ENCODE data around the gene IFNGR1. TPM values are rescaled to one million over a fixed set of nuclear protein-coding genes. Genes with fewer than 3 reads are reported as not detected.
A peak's percentile ranks its signal among the peaks of the same experiment; 100 is the strongest.
"Not testable (repeated sequence)": the region's sequence is repeated elsewhere in the genome, so short reads cannot be mapped to it uniquely, and the experiment has no call there.

IFNGR1 gene
- 27.3 and 28.1 TPM in 2 replicates for total RNA-seq (2014; rRNA removed; shearing (Covaris generic))

- Histone ChIP-seq H3K36me3 (no peaks in the 10 kb centered on the region), H3K4me1 (peaks cover 5% of the 10 kb centered on the region; the same call in 1 of the 2 replicates), H3K27ac (peak within 1 kb of the TSS; percentile 61), H3K9me3 (replicated peaks) (no peaks in the 10 kb centered on the region), H3K4me3 (peak within 1 kb of the TSS; percentile 77), H3K27me3 (no peaks in the 10 kb centered on the region)
- peak; percentile 91 to 94 for DNase-seq
Measured at GRCh38 chr6:137218917-137219663, at the start of gene IFNGR1. TSS of gene IFNGR1 (minus strand) at chr6:137219385. CDS start at chr6:137219327, 58 bp downstream.

- Histone ChIP-seq H3K9me3 (replicated peaks) (no peaks in the 10 kb centered on the region), H3K36me3 (no peaks in the 10 kb centered on the region), H3K4me1 (no peaks in the 10 kb centered on the region), H3K27ac (no peak overlapping the region), H3K4me3 (no peak overlapping the region), H3K27me3 (no peaks in the 10 kb centered on the region)
- no peak for DNase-seq
Measured at GRCh38 chr6:137268911-137269310, 49.7 kb upstream of the IFNGR1 start.

DNA sequence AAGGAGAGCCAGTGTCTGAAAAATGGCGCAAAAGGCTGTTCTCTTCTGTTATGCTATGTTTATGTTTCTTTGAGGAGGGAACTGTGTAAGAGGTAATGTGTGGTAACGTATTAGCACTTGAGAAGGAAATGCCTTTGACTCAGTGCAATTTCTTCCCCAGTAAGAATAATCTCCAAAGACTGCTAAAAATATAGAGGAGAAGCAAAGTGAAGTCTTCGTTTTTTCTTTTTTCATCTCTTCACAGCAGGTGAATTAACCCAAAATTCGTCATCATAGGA, 47.1 kb upstream of the IFNGR1 start:
- Histone ChIP-seq H3K36me3 (no peaks in the 10 kb centered on the region), H3K4me3 (no peak overlapping the region), H3K27me3 (no peaks in the 10 kb centered on the region), H3K9me3 (replicated peaks) (no peaks in the 10 kb centered on the region), H3K4me1 (no peaks in the 10 kb centered on the region), H3K27ac (no peak overlapping the region)
- no peak for DNase-seq

- H3K4me1 ChIP-seq: no peaks in the 10 kb centered on the region
- H3K27me3 ChIP-seq: no peaks in the 10 kb centered on the region
- no peaks in the 10 kb centered on the region for H3K9me3 ChIP-seq (replicated peaks)
- no peak overlapping the region for H3K4me3 ChIP-seq
- no peaks in the 10 kb centered on the region for H3K36me3 ChIP-seq
- peak in 1 of 2 experiments; percentile 21 for DNase-seq
- no peak overlapping the region for H3K27ac ChIP-seq
Measured at GRCh38 chr6:137265561-137266308, 46.5 kb upstream of the IFNGR1 start.

DNA sequence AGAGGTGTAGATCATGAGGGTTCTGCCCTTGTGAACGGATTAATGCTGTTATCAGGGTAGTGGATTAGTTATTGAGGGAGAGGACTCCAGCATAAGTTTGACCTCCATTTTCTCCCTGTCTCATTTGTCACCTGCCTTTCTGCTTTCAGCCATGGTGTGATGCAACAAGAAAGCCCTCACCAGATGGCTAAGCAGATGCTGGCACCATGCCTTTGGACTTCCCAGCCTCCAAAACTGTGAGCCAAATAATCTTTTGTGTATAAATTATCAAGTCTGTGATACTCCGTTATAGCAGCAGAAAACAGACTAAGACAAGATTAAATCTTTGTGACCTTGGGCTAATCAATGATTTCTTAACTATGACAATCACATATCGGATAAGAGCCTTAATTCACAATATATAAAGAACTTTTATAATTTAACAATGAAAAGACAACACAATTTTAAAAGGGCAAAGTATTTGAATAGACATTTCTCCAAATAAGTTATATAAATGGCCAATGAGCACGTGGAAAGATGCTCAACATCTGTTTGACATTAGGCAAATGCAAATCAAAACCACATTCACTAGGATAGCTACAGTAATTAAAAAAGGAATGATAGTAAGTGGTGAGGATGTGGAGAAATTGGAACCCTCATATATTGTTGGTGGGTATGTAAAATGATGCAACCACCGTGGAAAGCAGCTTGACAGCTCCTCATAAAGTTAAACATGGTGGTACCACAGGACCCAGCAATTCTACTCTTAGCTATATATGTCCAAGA, 45.3 kb upstream of the IFNGR1 start:
- Histone ChIP-seq H3K27ac (no peak overlapping the region), H3K4me3 (no peak overlapping the region), H3K9me3 (replicated peaks) (no peaks in the 10 kb centered on the region), H3K27me3 (no peaks in the 10 kb centered on the region), H3K4me1 (no peaks in the 10 kb centered on the region), H3K36me3 (no peaks in the 10 kb centered on the region)
- DNase-seq: no peak

GRCh38 chr6:137261761-137262160, 42.6 kb upstream of the IFNGR1 start:
- no peak overlapping the region for H3K27ac ChIP-seq
- no peak overlapping the region for H3K4me3 ChIP-seq
- no peaks in the 10 kb centered on the region for H3K4me1 ChIP-seq
- no peaks in the 10 kb centered on the region for H3K36me3 ChIP-seq
- DNase-seq: no peak
- H3K9me3 ChIP-seq (replicated peaks): no peaks in the 10 kb centered on the region; the same call in 1 of the 2 replicates
- no peaks in the 10 kb centered on the region for H3K27me3 ChIP-seq

GRCh38 chr6:137261361-137261760, 42.2 kb upstream of the IFNGR1 start:
- Histone ChIP-seq H3K4me1 (no peaks in the 10 kb centered on the region), H3K9me3 (replicated peaks) (no peaks in the 10 kb centered on the region; the same call in 1 of the 2 replicates), H3K36me3 (no peaks in the 10 kb centered on the region), H3K4me3 (no peak overlapping the region), H3K27ac (no peak overlapping the region), H3K27me3 (no peaks in the 10 kb centered on the region)
- no peak for DNase-seq

DNA sequence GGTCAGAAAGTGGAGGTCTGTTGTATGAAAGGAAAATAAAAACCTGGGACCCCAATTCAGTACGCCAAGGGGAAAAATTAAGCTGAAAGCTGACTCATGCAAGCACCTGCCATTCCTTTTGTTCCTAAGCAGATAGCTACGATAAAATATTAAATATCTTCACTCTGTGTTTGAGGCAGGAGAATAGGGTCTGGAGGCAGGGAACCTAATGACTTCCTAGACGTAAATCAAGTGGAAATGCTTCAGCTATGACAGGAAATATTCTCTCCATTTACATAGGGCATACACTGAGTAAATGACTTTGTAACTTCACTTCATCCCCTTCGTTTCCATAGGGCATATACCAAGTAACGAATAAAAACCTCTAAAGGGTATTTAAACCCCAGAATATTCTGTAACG, 41.0 kb upstream of the IFNGR1 start:
- H3K36me3 ChIP-seq: no peaks in the 10 kb centered on the region
- no peaks in the 10 kb centered on the region; the same call in 1 of the 2 replicates for H3K9me3 ChIP-seq (replicated peaks)
- no peaks in the 10 kb centered on the region for H3K4me1 ChIP-seq

GRCh38 chr6:137259349-137259748, 40.2 kb upstream of the IFNGR1 start:
- no peak for DNase-seq
- H3K27me3 ChIP-seq: no peaks in the 10 kb centered on the region
- no peaks in the 10 kb centered on the region; the same call in 1 of the 2 replicates for H3K9me3 ChIP-seq (replicated peaks)
- no peak overlapping the region for H3K4me3 ChIP-seq
- H3K27ac ChIP-seq: no peak overlapping the region
- no peaks in the 10 kb centered on the region for H3K4me1 ChIP-seq
- no peaks in the 10 kb centered on the region for H3K36me3 ChIP-seq

More for the DNA sequence above, 41.0 kb upstream of the IFNGR1 start:
- H3K27me3 ChIP-seq: no peaks in the 10 kb centered on the region
- no peak overlapping the region for H3K4me3 ChIP-seq
- no peak overlapping the region for H3K27ac ChIP-seq
- DNase-seq: no peak

DNA sequence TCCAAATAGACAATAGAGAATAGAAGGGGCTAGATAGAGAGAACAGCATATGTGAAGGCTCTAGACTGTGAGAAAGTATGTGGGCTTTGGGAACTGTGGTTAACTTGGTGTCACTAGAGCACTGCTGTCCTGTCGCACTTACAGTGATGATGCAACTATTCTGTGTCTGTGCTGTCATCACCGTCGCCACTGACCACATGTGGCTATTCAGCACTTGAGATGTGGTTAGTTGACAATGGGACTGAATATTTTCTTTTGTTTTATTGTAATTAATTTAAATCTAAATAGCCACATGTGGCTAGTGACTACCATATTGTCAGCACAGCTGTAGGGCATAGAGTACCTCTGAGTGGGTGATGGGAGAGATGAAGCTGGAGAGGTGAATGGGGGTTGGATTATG, 39.0 kb upstream of the IFNGR1 start:
- no peak overlapping the region for H3K27ac ChIP-seq
- DNase-seq: no peak

DNA sequence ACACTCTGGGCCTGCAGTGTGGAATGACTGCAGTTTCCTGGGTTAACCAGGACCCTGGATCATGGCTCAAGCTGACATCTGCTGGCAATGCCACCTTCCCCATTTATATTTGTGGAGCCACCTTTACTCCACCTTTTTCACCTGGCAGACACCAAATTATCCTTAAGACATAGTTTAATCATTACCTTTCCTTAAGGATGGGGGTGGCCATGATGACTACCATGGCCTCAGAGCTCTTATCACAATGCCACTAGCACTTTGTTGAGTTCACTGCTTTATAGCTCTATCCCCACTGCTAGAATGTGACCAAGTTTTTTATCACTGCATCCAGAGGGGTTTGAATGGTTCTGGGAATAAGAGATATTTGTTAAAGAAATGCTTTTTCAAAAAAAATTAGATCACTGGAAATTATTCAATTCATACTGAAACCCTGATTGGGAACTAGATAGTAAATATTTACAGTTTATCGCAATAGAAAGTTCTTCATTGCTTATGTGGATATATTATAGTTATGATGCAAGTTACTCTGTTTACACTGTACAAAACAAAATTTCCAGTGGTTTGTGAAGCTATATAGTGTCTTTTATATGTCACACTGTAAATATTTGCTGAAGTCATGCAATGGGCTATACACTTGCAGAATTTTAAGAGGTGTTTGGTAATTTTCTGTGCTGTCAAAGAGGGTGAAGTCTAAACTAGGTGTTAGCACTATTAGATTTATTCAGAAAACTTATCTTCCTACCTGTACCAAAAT, 37.3 kb upstream of the IFNGR1 start:
- H3K27me3 ChIP-seq: no peaks in the 10 kb centered on the region
- H3K27ac ChIP-seq: no peak overlapping the region
- no peak overlapping the region for H3K4me3 ChIP-seq
- H3K4me1 ChIP-seq: no peaks in the 10 kb centered on the region
- no peak for DNase-seq
- H3K9me3 ChIP-seq (replicated peaks): no peaks in the 10 kb centered on the region; the same call in 1 of the 2 replicates
- H3K36me3 ChIP-seq: no peaks in the 10 kb centered on the region

More for the DNA sequence above, 39.0 kb upstream of the IFNGR1 start:
- H3K4me1 ChIP-seq: no peaks in the 10 kb centered on the region
- H3K27me3 ChIP-seq: no peaks in the 10 kb centered on the region
- H3K4me3 ChIP-seq: no peak overlapping the region
- H3K9me3 ChIP-seq (replicated peaks): no peaks in the 10 kb centered on the region; the same call in 1 of the 2 replicates
- no peaks in the 10 kb centered on the region for H3K36me3 ChIP-seq

DNA sequence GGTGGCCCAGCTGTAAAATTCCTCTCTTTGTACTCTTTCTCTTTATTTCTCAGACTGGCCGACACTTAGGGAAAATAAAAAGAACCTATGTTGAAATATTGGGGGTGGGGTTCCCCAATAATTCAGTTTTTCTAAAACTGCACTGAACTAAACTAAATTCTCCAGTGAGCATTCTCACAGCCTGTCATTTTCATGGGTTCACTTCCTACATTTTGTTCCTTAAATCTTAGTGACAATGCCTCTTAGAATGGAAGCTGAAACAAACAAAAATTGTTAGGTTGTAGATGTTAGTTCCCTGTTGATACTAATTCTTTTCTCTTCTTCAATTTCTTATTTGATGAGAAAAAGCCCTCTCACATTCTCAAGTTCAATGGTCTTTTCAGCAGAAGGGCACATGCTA, 35.8 kb upstream of the IFNGR1 start:
- DNase-seq: no peak
- no peak overlapping the region for H3K27ac ChIP-seq
- H3K4me3 ChIP-seq: no peak overlapping the region
- no peaks in the 10 kb centered on the region for H3K36me3 ChIP-seq
- H3K9me3 ChIP-seq (replicated peaks): no peaks in the 10 kb centered on the region; the same call in 1 of the 2 replicates
- no peaks in the 10 kb centered on the region for H3K4me1 ChIP-seq
- H3K27me3 ChIP-seq: no peaks in the 10 kb centered on the region

DNA sequence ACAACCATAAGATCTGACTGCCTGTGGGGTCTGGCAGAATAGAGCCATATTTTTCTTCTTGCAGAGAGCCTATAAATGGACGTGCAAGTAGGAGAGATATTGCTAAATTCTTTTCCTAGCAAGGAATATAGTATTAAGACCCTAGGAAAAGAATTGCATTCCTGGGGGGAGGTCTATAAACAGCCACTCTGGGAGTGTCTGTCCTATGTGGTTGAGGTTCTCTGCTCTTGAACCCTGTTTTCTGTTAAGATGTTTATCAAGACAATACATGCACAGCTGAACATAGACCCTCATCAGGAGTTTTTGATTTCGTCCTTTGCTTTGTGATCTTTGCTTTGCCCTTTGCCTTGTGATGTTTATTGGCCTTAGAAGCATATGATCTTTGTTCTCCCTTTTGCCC, 35.2 kb upstream of the IFNGR1 start:
- H3K4me1 ChIP-seq; H3K27ac ChIP-seq; H3K4me3 ChIP-seq; H3K27me3 ChIP-seq; DNase-seq; H3K9me3 ChIP-seq (replicated peaks); H3K36me3 ChIP-seq: not testable (repeated sequence)

DNA sequence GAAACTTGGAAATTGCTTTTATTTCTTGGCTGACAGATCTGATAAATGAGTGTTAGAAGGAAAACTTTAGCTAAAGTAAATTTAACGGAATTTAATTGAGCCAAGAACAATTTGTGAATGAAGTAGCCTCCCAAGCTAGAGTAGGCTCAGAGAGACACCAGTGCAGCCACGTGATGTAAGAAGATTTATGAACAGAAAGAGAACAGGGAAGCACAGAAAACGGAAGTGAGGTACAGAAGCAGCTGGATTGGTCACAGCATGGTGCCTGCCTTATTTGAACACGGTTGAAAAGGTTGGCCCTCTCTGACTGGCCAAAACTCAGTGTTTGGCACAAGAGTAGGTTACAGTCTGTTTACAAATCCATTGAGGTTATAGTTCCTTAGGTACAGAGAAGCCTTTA, 29.5 kb upstream of the IFNGR1 start:
- H3K4me3 ChIP-seq: no peak overlapping the region
- H3K27ac ChIP-seq: no peak overlapping the region
- no peaks in the 10 kb centered on the region for H3K4me1 ChIP-seq
- H3K9me3 ChIP-seq (replicated peaks): no peaks in the 10 kb centered on the region; the same call in 1 of the 2 replicates
- H3K27me3 ChIP-seq: no peaks in the 10 kb centered on the region
- no peaks in the 10 kb centered on the region for H3K36me3 ChIP-seq
- DNase-seq: peak in 1 of 2 experiments; percentile 19

Data from SJCRH30 (cell line).